Kidney (tissue), 14 donors: ENCODE measurements around the gene POLR2F. TPM values are rescaled to one million over a fixed set of nuclear protein-coding genes. Genes with fewer than 3 reads are reported as not detected.

Source experiments
- DNase-seq, 5 donors: peaks; one replicate each; pipeline ENCODE4 v3.0.0-alpha.2; 2013 to 2020
- FAIRE-seq: peaks from 2 replicates; lab custom pipeline; 2012; peaks lifted over from hg19 to GRCh38; lab: Jason Lieb, UNC
- H3K27ac ChIP-seq, 2 donors: one replicate each; pipeline ENCODE4 v1.7.0; 2013; ENCODE audit warnings: low read depth in 2 of 2, low read length in 2 of 2, inconsistent platforms in 1 of 2
- H3K27me3 ChIP-seq: one replicate; pipeline ENCODE4 v1.7.1; 2013; ENCODE audit warnings: low read length, inconsistent platforms; ENCODE audit not compliant: control insufficient read depth, insufficient read depth
- H3K36me3 ChIP-seq, 3 donors: one replicate each; pipeline versions ENCODE4 v1.7.0 to v1.7.1; 2013; ENCODE audit warnings: low read length in 3 of 3, control low read depth in 1 of 3, inconsistent platforms in 1 of 3; ENCODE audit not compliant: insufficient read depth in 3 of 3, control insufficient read depth in 2 of 3
- H3K4me1 ChIP-seq, 3 donors: one replicate each; pipeline versions ENCODE4 v1.7.0 to v1.7.1; 2013; ENCODE audit warnings: low read length in 3 of 3, inconsistent platforms in 1 of 3, low read depth in 1 of 3; ENCODE audit not compliant: control insufficient read depth in 2 of 3, insufficient read depth in 2 of 3
- H3K4me3 ChIP-seq, 3 donors: one replicate each; pipeline versions ENCODE4 v1.7.0 to v1.8.1; 2013; ENCODE audit warnings: low read length in 3 of 3, control low read depth in 1 of 3, inconsistent platforms in 1 of 3
- H3K9ac ChIP-seq, 3 donors: one replicate each; pipeline versions ENCODE4 v1.7.0 to v1.7.1; 2013; ENCODE audit warnings: low read length in 3 of 3, control low read depth in 1 of 3, inconsistent platforms in 1 of 3
- H3K9me3 ChIP-seq, 3 donors: one replicate each; pipeline versions ENCODE4 v1.7.0 to v1.7.1; 2013; ENCODE audit warnings: low read length in 3 of 3, control low read depth in 1 of 3, inconsistent platforms in 1 of 3; ENCODE audit not compliant: control insufficient read depth in 2 of 3, insufficient read depth in 1 of 3
- CTCF ChIP-seq: IDR thresholded peaks from 3 replicates; pipeline ENCODE4 v1.5.1; 2012; ENCODE audit warnings: mild to moderate bottlenecking, moderate library complexity, borderline replicate concordance; ENCODE audit not compliant: insufficient read depth; ENCODE audit errors: extremely low read depth
- intact Hi-C: fragments of 100-400 bp; cut with DNase I; formaldehyde crosslinking; loops from one replicate; pipeline ENCODE4 v1.11.1; 2022
- polyA plus RNA-seq: library from polyadenylated mRNA; stranded (reverse); fragments of 350-450 nt; fragmentation: Illumina TruSeq; extraction: RNeasy Lipid Tissue Mini Kit (QIAGEN cat#74804); gene quantifications from one replicate; pipeline ENCODE4 v1.2.3, GENCODE V29; 2014; ENCODE audit warnings: low read depth, low replicate concordance; ENCODE audit not compliant: insufficient read depth
- total RNA-seq: library from RNA; stranded (reverse); fragmentation: NEBNext Ultra II Directional; extraction: Animal tissue kit (Norgen Biotek cat#: 25700); gene quantifications from one replicate; pipeline ENCODE4 v1.2.1, GENCODE V29; 2021
- donor health status: control.
- donor health status: control.
- donor health status: control.
- donor health status: control.
- donor health status: control.
- donor health status: DM: yes; HTN: yes; CAD: no.
- donor health status: Normal renal cell carcinoma (clear cell type).

Gene POLR2F
- total and polyA plus RNA-seq, 2 donors from 2014 or later, result 57.9 to 121 TPM

GRCh38 chr22:37924386-37925065 lies 29.0 kb upstream of the POLR2F start:
- no peak for TF ChIP-seq CTCF
- Histone ChIP-seq H3K4me3 (no peak overlapping the region), H3K9ac (no peak overlapping the region), H3K27ac (no peak overlapping the region), H3K36me3 (peaks cover 3 to 9% (median 8%) of the 10 kb centered on the region in 3 donors), H3K9me3 (no peaks in the 10 kb centered on the region), H3K27me3 (no peaks in the 10 kb centered on the region), H3K4me1 (no peaks in the 10 kb centered on the region)
- FAIRE-seq (no peak), DNase-seq (no peak)
- intact Hi-C loops, result no loop called here

- intact Hi-C loops, result no loop called here
- H3K4me3 ChIP-seq, result no peak overlapping the region
- H3K9me3 ChIP-seq, result no peaks in the 10 kb centered on the region
- no peaks in the 10 kb centered on the region for H3K4me1 ChIP-seq
- H3K9ac ChIP-seq, result no peak overlapping the region
- no peak for FAIRE-seq
- peaks cover 3 to 9% (median 8%) of the 10 kb centered on the region in 3 donors for H3K36me3 ChIP-seq
- no peak overlapping the region for H3K27ac ChIP-seq
- TF ChIP-seq CTCF, result no peak
- DNase-seq, result peak in 3 of 5 donors; percentile 50 to 91 (median 52)
- no peaks in the 10 kb centered on the region for H3K27me3 ChIP-seq
Measured at GRCh38 chr22:37925330-37925729, 28.2 kb upstream of the POLR2F start.

DNA sequence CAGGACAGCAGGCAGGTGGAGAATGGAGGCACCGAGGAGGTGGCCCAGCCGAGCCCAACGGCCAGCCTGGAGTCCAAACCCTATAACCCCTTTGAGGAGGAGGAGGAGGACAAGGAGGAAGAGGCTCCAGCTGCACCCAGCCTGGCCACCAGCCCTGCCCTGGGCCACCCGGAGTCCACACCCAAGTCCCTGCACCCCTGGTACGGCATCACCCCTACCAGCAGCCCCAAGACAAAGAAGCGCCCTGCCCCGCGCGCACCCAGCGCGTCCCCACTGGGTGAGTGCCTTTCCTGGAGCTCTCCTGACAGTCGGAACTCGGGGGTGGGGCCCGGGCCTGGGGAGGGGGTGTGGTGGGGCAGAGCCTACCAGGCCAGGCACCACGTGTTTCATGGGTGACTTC lies 27.7 kb upstream of the POLR2F start:
- peak in 1 of 5 donors; percentile 75 for DNase-seq
- no peaks in the 10 kb centered on the region for H3K9me3 ChIP-seq
- H3K9ac ChIP-seq, result no peak overlapping the region
- H3K27ac ChIP-seq, result no peak overlapping the region
- peaks cover 3 to 9% (median 8%) of the 10 kb centered on the region in 3 donors for H3K36me3 ChIP-seq
- FAIRE-seq, result no peak
- no peak for TF ChIP-seq CTCF
- intact Hi-C loops, result no loop called here
- H3K27me3 ChIP-seq, result no peaks in the 10 kb centered on the region
- H3K4me1 ChIP-seq, result no peaks in the 10 kb centered on the region
- H3K4me3 ChIP-seq, result no peak overlapping the region
